ENCODE measurements around the gene RNF227.

DNA sequence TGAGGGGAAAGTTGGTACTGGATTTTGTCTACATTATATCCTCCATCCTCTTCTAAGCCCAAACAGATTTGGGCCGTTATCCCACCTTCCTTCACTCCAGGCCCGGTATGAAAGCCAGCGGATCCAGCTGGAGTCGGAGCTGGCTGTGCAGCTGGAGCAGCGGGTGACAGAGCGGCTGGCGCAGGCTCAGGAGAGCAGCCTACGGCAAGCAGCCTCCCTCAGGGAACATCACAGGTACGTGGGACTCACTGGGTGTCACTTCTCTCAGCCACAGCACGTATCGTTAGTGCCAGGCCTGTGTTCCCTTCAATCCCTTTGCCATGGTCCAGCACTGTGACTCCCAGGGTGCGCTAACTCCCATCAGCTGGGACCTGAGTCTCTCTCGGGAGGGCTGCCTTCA is 27.2 kb upstream of the RNF227 start:
- TF ChIP-seq GATA3 (IDR thresholded peaks at IDR 0.05; ENCODE audit: low read depth, low read length) (no peak), GATA2 (IDR thresholded peaks at IDR 0.05; ENCODE audit: low read depth, low read length) (no peak)
